HFFc6 (cell line): ENCODE results near the gene TLR7. TPM values are rescaled to one million over a fixed set of nuclear protein-coding genes. Genes with fewer than 3 reads are reported as not detected.

Source experiments
- DNase-seq: peaks from one replicate; pipeline ENCODE4 v3.0.0-alpha.2; 2018
- H3K27ac Mint-ChIP-seq: 2 replicates; pipeline ENCODE4 v1.8.0; 2020; ENCODE audit warnings: mild to moderate bottlenecking, mixed read lengths
- H3K27me3 Mint-ChIP-seq: 2 replicates; pipeline ENCODE4 v1.8.0; 2021; ENCODE audit warnings: mild to moderate bottlenecking, moderate library complexity, mixed read lengths; ENCODE audit not compliant: insufficient read depth
- H3K36me3 Mint-ChIP-seq: 2 replicates; pipeline ENCODE4 v1.8.0; 2021; ENCODE audit warnings: low read depth, mixed read lengths
- H3K4me1 Mint-ChIP-seq: 2 replicates; pipeline ENCODE4 v1.8.0; 2020; ENCODE audit warnings: low read depth, mixed read lengths
- H3K4me3 Mint-ChIP-seq: 2 replicates; pipeline ENCODE4 v1.8.0; 2020; ENCODE audit warnings: mild to moderate bottlenecking, moderate library complexity, mixed read lengths
- H3K9me3 Mint-ChIP-seq: 2 replicates; pipeline ENCODE4 v1.8.0; 2020; ENCODE audit warnings: mild to moderate bottlenecking, mixed read lengths
- total RNA-seq, 6 experiments: library from RNA; stranded (reverse); fragmentation: NEBNext Ultra II Directional; extraction: Animal tissue kit (Norgen Biotek cat#: 25700); gene quantifications; 2 replicates in 1 of 6; 3 replicates in 5 of 6; pipeline ENCODE4 v1.2.3, GENCODE V29; 2021
- TF ChIP-seq, protein P1 (sequence below): fragments of 200-600 bp; sonication (generic); IDR thresholded peaks from 2 replicates; pipeline ENCODE4 v1.5.0; 2021; ENCODE audit warnings: antibody characterized with exemption, mild to moderate bottlenecking

The TLR7 gene
- total RNA-seq, 6 experiments from 2014 or later, result not detected

DNA sequence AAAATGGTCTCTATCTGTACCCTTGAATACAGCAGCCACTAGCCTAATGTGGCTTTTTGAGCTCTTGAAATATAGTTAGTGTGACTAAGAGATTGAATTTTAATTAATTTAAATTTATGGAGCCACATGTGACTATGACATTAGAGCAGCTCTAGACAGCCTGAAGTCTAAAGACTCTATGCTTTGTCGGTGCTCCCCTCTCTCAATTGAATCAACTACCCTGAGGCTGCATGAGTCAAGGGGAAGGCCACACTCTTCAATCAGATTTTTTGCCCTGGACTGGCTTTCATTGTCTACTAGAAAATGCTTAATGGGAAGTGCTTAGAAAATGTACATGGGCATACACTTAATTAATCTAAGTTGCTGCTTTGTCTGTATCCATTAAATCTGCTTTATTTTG lies 11.7 kb downstream of the TLR7 start:
- Mint-ChIP-seq H3K27me3 (peaks cover 5% of the 10 kb centered on the region), H3K4me1 (no peaks in the 10 kb centered on the region), H3K27ac (no peak overlapping the region), H3K9me3 (no peaks in the 10 kb centered on the region), H3K4me3 (no peak overlapping the region), H3K36me3 (no peaks in the 10 kb centered on the region)
- no peak for DNase-seq
- TF ChIP-seq, protein P1, sequence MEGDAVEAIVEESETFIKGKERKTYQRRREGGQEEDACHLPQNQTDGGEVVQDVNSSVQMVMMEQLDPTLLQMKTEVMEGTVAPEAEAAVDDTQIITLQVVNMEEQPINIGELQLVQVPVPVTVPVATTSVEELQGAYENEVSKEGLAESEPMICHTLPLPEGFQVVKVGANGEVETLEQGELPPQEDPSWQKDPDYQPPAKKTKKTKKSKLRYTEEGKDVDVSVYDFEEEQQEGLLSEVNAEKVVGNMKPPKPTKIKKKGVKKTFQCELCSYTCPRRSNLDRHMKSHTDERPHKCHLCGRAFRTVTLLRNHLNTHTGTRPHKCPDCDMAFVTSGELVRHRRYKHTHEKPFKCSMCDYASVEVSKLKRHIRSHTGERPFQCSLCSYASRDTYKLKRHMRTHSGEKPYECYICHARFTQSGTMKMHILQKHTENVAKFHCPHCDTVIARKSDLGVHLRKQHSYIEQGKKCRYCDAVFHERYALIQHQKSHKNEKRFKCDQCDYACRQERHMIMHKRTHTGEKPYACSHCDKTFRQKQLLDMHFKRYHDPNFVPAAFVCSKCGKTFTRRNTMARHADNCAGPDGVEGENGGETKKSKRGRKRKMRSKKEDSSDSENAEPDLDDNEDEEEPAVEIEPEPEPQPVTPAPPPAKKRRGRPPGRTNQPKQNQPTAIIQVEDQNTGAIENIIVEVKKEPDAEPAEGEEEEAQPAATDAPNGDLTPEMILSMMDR, result no peak

DNA sequence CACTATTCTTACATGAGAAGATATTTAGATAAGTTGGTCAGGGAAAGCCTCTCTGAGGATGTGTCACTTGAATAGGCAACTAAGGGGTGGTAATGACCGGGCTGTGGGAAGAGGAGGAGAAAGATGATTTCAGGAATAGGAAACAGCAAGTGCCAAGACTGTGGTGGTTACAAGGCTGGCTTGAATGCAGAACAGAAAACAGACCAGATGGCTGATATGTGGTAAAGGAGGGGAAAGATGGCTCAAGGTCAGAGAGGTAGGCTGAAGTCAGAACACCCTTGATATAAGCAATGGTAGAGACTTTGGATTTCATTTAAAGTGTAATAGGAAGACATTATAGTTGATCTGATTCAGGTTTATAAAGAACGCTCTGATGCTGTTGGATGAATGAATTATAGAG lies 15.0 kb downstream of the TLR7 start:
- no peaks in the 10 kb centered on the region for H3K9me3 Mint-ChIP-seq
- no peaks in the 10 kb centered on the region for H3K36me3 Mint-ChIP-seq
- H3K27me3 Mint-ChIP-seq, result peaks cover 7% of the 10 kb centered on the region
- no peak overlapping the region for H3K27ac Mint-ChIP-seq
- TF ChIP-seq, protein P1, result no peak
- no peak for DNase-seq
- H3K4me1 Mint-ChIP-seq, result no peaks in the 10 kb centered on the region
- no peak overlapping the region for H3K4me3 Mint-ChIP-seq

DNA sequence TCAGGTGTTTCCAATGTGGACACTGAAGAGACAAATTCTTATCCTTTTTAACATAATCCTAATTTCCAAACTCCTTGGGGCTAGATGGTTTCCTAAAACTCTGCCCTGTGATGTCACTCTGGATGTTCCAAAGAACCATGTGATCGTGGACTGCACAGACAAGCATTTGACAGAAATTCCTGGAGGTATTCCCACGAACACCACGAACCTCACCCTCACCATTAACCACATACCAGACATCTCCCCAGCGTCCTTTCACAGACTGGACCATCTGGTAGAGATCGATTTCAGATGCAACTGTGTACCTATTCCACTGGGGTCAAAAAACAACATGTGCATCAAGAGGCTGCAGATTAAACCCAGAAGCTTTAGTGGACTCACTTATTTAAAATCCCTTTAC lies 18.6 kb downstream of the TLR7 start:
- no peak for DNase-seq

GRCh38 chrX:12886545-12886944 lies 19.7 kb downstream of the TLR7 start:
- H3K36me3 Mint-ChIP-seq, result no peaks in the 10 kb centered on the region
- no peaks in the 10 kb centered on the region for H3K9me3 Mint-ChIP-seq
- no peak overlapping the region for H3K4me3 Mint-ChIP-seq
- H3K27me3 Mint-ChIP-seq, result peaks cover 7% of the 10 kb centered on the region
- TF ChIP-seq, protein P1, result no peak
- no peak overlapping the region for H3K27ac Mint-ChIP-seq
- H3K4me1 Mint-ChIP-seq, result no peaks in the 10 kb centered on the region
- DNase-seq, result no peak

More for the DNA sequence above, 18.6 kb downstream of the TLR7 start:
- H3K27ac Mint-ChIP-seq, result no peak overlapping the region
- H3K9me3 Mint-ChIP-seq, result no peaks in the 10 kb centered on the region
- H3K4me1 Mint-ChIP-seq, result no peaks in the 10 kb centered on the region
- H3K4me3 Mint-ChIP-seq, result no peak overlapping the region
- TF ChIP-seq, protein P1, result no peak
- H3K36me3 Mint-ChIP-seq, result no peaks in the 10 kb centered on the region
- peaks cover 7% of the 10 kb centered on the region for H3K27me3 Mint-ChIP-seq

- no peak for DNase-seq
- peaks cover 4% of the 10 kb centered on the region for H3K27me3 Mint-ChIP-seq
- TF ChIP-seq, protein P1, result no peak
- H3K36me3 Mint-ChIP-seq, result no peaks in the 10 kb centered on the region
- H3K4me1 Mint-ChIP-seq, result no peaks in the 10 kb centered on the region
- H3K27ac Mint-ChIP-seq, result no peak overlapping the region
- H3K4me3 Mint-ChIP-seq, result no peak overlapping the region
- H3K9me3 Mint-ChIP-seq, result no peaks in the 10 kb centered on the region
Observed at GRCh38 chrX:12887141-12887540, 20.3 kb downstream of the TLR7 start.

DNA sequence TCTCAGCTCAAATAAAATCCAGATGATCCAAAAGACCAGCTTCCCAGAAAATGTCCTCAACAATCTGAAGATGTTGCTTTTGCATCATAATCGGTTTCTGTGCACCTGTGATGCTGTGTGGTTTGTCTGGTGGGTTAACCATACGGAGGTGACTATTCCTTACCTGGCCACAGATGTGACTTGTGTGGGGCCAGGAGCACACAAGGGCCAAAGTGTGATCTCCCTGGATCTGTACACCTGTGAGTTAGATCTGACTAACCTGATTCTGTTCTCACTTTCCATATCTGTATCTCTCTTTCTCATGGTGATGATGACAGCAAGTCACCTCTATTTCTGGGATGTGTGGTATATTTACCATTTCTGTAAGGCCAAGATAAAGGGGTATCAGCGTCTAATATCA lies 20.9 kb downstream of the TLR7 start:
- H3K27me3 Mint-ChIP-seq, result peaks cover 4% of the 10 kb centered on the region
- no peak overlapping the region for H3K27ac Mint-ChIP-seq
- H3K9me3 Mint-ChIP-seq, result no peaks in the 10 kb centered on the region
- H3K36me3 Mint-ChIP-seq, result no peaks in the 10 kb centered on the region
- no peak for DNase-seq
- no peak overlapping the region for H3K4me3 Mint-ChIP-seq
- no peaks in the 10 kb centered on the region for H3K4me1 Mint-ChIP-seq
- TF ChIP-seq, protein P1, result no peak
